Smooth muscle cell (in vitro differentiated cells): Measurements from ENCODE around the gene CDHR2. TPM values are rescaled to one million over a fixed set of nuclear protein-coding genes. Genes with fewer than 3 reads are reported as not detected.

Experiments
- DNase-seq: peaks from one replicate; lab custom pipeline; 2025; ENCODE audit not compliant: unreplicated experiment; lab: John Stamatoyannopoulos, UW
- H2AFZ ChIP-seq: fragments of 200-600 bp; sonication (generic); 2 replicates; pipeline ENCODE4 v1.6.0; 2016; ENCODE audit warnings: antibody characterized with exemption, low read depth, mild to moderate bottlenecking
- H3F3A ChIP-seq: fragments of 200-600 bp; sonication (generic); 2 replicates; pipeline ENCODE4 v1.6.0; 2017; ENCODE audit warnings: antibody characterized with exemption, low read depth
- H3K27ac ChIP-seq: fragments of 200-600 bp; sonication (generic); 2 replicates; pipeline ENCODE4 v1.5.1; 2016; ENCODE audit warnings: low read depth, mild to moderate bottlenecking
- H3K27me3 ChIP-seq: fragments of 200-600 bp; sonication (generic); 2 replicates; pipeline ENCODE4 v1.6.1; 2016; ENCODE audit warnings: low read depth, mild to moderate bottlenecking
- H3K36me3 ChIP-seq: fragments of 200-600 bp; sonication (generic); 2 replicates; pipeline ENCODE4 v1.5.1; 2016; ENCODE audit warnings: low read depth
- H3K4me1 ChIP-seq: fragments of 200-600 bp; sonication (generic); 2 replicates; pipeline ENCODE4 v1.5.1; 2016; ENCODE audit warnings: low read depth
- H3K4me2 ChIP-seq: fragments of 200-600 bp; sonication (generic); 2 replicates; pipeline ENCODE4 v1.6.0; 2016; ENCODE audit warnings: mild to moderate bottlenecking
- H3K4me3 ChIP-seq: fragments of 200-600 bp; sonication (generic); 2 replicates; pipeline ENCODE4 v1.5.1; 2016; ENCODE audit warnings: mild to moderate bottlenecking
- H3K79me2 ChIP-seq: fragments of 200-600 bp; sonication (generic); 2 replicates; pipeline ENCODE4 v1.6.0; 2016; ENCODE audit warnings: low read depth, mild to moderate bottlenecking
- H3K9ac ChIP-seq: fragments of 200-600 bp; sonication (generic); 2 replicates; pipeline ENCODE4 v1.6.0; 2016; ENCODE audit warnings: low read depth
- H3K9me3 ChIP-seq: fragments of 200-600 bp; sonication (generic); replicated peaks from 2 replicates; pipeline ENCODE4 v1.5.1; 2016; ENCODE audit warnings: low read depth
- H4K20me1 ChIP-seq: fragments of 200-600 bp; sonication (generic); 2 replicates; pipeline ENCODE4 v1.6.0; 2016; ENCODE audit warnings: low read depth
- CTCF ChIP-seq: fragments of 200-600 bp; sonication (generic); IDR thresholded peaks from 2 replicates; pipeline ENCODE4 v1.5.1; 2017; ENCODE audit warnings: borderline replicate concordance, mild to moderate bottlenecking, antibody characterized with exemption; ENCODE audit not compliant: insufficient read depth, poor library complexity, severe bottlenecking
- WGBS: methylation state at CpG from one replicate; pipeline ENCODE4 v1.1.7; 2016; ENCODE audit warnings: low lambda C conversion rate; 5-methylcytosine and 5-hydroxymethylcytosine counted together
- polyA plus RNA-seq: library from polyadenylated mRNA; unstranded; fragments of >200 nt; fragmentation: Nextera tagmentation; extraction: Ambion mirVana; gene quantifications from 2 replicates; pipeline ENCODE4 v1.2.1, GENCODE V29; 2016
- total RNA-seq: library from RNA; depleted of rRNA; stranded (reverse); fragments of >200 nt; gene quantifications from 2 replicates; pipeline ENCODE4 v1.2.3, GENCODE V29; 2014

Gene CDHR2
- total and polyA plus RNA-seq, 2 experiments from 2014 or later, result 0.13 TPM; not detected in 1

GRCh38 chr5:176533390-176533789 is 15.8 kb upstream of the CDHR2 start:
- H3K4me3 ChIP-seq, result no peak overlapping the region
- peaks cover 22% of the 10 kb centered on the region for H3K4me1 ChIP-seq
- 80% methylated on average over 8 of the region's 8 CpGs for WGBS
- peaks cover 42% of the 10 kb centered on the region for H3K79me2 ChIP-seq
- no peaks in the 10 kb centered on the region for H3K9me3 ChIP-seq
- H3K9ac ChIP-seq, result no peak overlapping the region
- no peak overlapping the region for H3K27ac ChIP-seq
- H3F3A ChIP-seq, result no peaks in the 10 kb centered on the region
- no peaks in the 10 kb centered on the region for H3K27me3 ChIP-seq
- DNase-seq, result no peak
- peaks cover 61% of the 10 kb centered on the region for H4K20me1 ChIP-seq
- TF ChIP-seq CTCF, result no peak
- no peak overlapping the region for H3K4me2 ChIP-seq
- no peak overlapping the region for H2AFZ ChIP-seq
- no peaks in the 10 kb centered on the region for H3K36me3 ChIP-seq

- H3K27ac ChIP-seq, result no peak overlapping the region
Observed at GRCh38 chr5:176533894-176534611, 15.1 kb upstream of the CDHR2 start.

GRCh38 chr5:176534640-176535039 is 14.5 kb upstream of the CDHR2 start:
- Histone ChIP-seq H3F3A (no peaks in the 10 kb centered on the region), H3K4me3 (no peak overlapping the region), H3K36me3 (no peaks in the 10 kb centered on the region), H4K20me1 (peaks cover 61% of the 10 kb centered on the region), H3K4me1 (peaks cover 22% of the 10 kb centered on the region), H3K27me3 (no peaks in the 10 kb centered on the region), H3K9ac (no peak overlapping the region), H3K4me2 (no peak overlapping the region), H3K79me2 (peaks cover 42% of the 10 kb centered on the region), H3K27ac (no peak overlapping the region), H2AFZ (no peak overlapping the region), H3K9me3 (no peaks in the 10 kb centered on the region)
- TF ChIP-seq CTCF, result no peak
- DNase-seq, result no peak
- WGBS, result 100% methylated on average over 4 of the region's 4 CpGs

More at GRCh38 chr5:176533894-176534611, 15.1 kb upstream of the CDHR2 start:
- no peaks in the 10 kb centered on the region for H3K27me3 ChIP-seq
- H3K36me3 ChIP-seq, result no peaks in the 10 kb centered on the region
- no peaks in the 10 kb centered on the region for H3F3A ChIP-seq
- no peaks in the 10 kb centered on the region for H3K9me3 ChIP-seq
- 84% methylated on average over 10 of the region's 10 CpGs for WGBS
- no peak overlapping the region for H3K4me3 ChIP-seq
- H3K9ac ChIP-seq, result no peak overlapping the region
- peaks cover 61% of the 10 kb centered on the region for H4K20me1 ChIP-seq
- TF ChIP-seq CTCF, result no peak
- H3K4me2 ChIP-seq, result no peak overlapping the region
- no peak overlapping the region for H2AFZ ChIP-seq
- peaks cover 22% of the 10 kb centered on the region for H3K4me1 ChIP-seq
- no peak for DNase-seq
- peaks cover 42% of the 10 kb centered on the region for H3K79me2 ChIP-seq

- TF ChIP-seq CTCF, result no peak
- no peak overlapping the region for H3K27ac ChIP-seq
- H3K4me1 ChIP-seq, result peaks cover 22% of the 10 kb centered on the region
- no peaks in the 10 kb centered on the region for H3K36me3 ChIP-seq
- no peak overlapping the region for H2AFZ ChIP-seq
- peaks cover 42% of the 10 kb centered on the region for H3K79me2 ChIP-seq
- H4K20me1 ChIP-seq, result peaks cover 61% of the 10 kb centered on the region
- peak overlapping the region; percentile 93 for H3K9ac ChIP-seq
- no peak for DNase-seq
- H3K4me3 ChIP-seq, result peak overlapping the region; percentile 92
- WGBS, result 71% methylated on average over 11 of the region's 11 CpGs
- H3K9me3 ChIP-seq, result no peaks in the 10 kb centered on the region
- no peaks in the 10 kb centered on the region for H3K27me3 ChIP-seq
- peak overlapping the region; percentile 100 for H3K4me2 ChIP-seq
- no peaks in the 10 kb centered on the region for H3F3A ChIP-seq
Observed at GRCh38 chr5:176535101-176535663, 14.0 kb upstream of the CDHR2 start.
